HG03196 (cell line): ENCODE data around the gene SRRM5.
"Not testable (repeated sequence)": the region's sequence is repeated elsewhere in the genome, so short reads cannot be mapped to it uniquely, and the experiment has no call there.

Experiments used
- ATAC-seq: cut with Tn5 transposase; IDR thresholded peaks from one replicate; pipeline ENCODE4 v1.9.1; 2021; ENCODE audit not compliant: unreplicated experiment

Gene SRRM5

DNA sequence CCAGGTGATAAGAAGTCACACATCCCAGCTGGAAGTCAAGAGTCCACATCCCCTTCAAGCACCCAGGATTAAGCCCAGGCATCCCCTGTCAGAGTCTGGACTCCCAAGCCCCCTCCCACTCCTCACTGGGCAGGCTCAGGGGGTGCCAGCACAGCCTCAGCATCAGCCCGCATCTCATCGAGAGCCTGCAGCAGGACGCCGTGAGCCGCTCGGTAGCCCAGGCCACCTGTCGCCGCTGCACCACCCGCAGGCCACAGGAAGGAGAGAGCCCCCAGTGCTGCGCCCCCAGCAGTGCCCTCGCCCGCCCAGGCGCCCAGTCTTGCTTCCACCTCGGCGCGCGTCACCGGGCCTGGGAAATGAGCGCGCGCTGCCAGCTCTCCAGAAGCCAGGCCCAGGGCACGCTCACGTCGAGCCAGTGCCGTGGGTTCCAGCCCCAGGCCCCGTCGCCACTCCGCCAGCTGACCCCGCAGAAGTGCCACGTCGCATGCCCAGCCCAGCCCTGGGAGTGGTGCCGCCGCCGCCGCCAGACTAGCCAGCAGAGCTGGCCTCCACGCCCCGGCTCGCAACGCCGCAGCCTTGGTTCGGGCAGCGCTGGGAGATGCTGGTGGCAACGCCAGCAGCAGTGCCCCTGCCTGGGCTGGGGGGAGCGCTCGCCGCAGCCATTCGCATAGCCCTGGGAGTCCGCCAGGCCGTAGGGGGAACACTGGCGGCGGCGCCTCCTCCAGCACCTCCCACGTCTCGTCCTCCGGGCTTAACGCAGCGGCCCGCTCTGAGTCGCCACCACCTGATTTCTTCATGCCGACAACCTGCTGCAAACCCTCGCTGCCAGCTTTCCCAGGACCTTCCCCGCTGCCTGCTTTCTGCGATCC lies 19.8 kb upstream of the SRRM5 start:
- no peak for ATAC-seq

DNA sequence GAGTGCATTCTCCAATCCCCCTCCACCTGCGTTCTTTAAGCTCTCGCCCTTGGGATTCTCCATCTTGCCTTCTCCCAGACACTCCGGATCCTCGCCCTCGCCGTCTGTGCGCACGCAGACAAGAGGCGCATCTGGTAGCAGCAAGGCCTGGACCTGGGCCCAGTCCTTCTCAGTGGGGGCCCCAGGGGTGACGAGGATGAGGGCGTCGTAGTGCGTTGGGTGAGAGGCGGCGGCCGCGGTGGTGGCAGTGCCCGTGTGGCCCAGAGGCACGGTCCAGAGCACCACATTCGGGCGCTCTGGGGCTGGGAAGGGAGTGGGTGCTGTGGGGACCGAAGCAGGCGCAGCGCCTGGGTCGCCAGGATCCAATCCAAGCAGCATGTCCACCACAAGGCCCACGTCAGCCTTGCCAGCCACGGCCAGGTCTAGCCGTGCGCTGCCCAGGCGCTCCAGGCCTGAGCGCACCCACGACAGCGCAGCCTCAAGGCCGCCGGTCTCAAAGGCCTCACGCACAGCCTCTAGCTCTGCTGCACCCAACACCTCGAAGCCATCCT lies 19.0 kb upstream of the SRRM5 start:
- no peak for ATAC-seq

DNA sequence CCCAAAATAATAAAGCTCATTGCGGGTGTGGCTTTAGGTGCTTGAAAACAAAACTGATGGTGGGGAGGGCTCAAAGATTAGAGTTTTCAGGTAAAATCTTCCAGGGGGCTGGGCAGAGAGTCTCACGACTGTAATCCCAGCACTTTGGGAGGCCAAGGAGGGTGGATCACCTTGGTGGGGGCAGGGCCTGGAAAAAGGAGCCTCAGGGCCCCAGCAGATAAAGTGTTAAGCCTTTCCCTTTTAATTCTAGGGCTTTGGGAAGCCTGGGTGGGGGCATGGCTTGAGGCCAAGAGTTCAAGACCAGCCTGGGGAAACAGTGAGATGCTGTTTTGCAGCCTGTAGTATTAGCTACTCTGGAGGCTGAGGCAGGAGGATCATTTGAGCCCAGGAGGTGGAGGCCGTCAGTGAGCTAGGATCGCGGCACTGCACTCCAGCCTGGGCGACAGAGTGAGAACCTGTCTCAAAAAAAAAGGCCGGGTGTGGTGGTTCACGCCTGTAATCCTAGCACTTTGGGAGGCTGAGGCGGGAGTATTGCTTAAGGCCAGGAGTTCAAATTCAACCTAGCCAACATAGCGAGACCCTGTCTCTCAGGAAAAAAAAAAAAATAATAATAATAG lies 17.7 kb upstream of the SRRM5 start:
- no peak for ATAC-seq

DNA sequence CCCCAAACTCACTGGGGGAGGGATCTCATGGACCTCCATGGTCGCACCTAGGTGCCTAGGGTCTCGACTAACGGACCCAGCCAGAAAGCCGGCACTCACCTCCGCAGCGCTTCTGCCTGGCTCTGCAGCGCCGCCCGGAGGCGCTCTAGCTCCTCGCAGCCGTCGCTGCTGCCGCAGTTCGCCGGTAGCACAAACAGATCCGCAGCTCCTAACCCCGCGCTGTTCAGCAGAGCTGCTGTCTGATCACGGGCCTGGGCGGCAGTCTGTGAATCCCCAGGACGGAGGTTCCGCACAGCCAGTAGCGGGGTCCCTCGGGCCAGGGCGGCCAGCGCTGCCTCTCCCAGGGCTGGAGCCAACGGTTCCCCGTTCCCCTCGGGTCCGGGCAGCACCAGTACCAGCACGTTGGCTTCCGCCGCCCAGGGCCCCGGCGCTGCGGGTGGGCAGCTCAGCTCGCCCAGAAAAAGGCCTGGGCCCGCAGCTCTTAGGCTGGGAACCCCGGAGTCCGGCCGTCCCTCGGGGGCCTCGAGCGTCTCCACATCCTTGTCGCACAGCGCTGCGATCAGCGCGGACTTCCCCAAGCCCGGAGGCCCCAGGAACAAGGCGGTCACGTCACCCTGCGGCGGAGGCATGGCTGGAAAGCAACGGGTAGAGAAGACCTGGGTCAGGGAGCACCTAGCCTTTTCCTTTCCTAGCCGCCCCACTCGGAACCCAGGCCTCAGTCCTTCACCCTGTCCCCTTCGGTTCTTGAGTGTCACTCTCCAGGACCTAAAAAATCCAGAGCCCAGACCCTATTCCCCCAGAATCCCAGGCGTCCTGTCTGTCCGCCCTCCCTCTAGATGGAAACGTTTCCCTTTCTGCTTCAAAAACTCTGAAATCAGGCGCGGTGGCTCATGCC lies 16.9 kb upstream of the SRRM5 start:
- no peak for ATAC-seq

DNA sequence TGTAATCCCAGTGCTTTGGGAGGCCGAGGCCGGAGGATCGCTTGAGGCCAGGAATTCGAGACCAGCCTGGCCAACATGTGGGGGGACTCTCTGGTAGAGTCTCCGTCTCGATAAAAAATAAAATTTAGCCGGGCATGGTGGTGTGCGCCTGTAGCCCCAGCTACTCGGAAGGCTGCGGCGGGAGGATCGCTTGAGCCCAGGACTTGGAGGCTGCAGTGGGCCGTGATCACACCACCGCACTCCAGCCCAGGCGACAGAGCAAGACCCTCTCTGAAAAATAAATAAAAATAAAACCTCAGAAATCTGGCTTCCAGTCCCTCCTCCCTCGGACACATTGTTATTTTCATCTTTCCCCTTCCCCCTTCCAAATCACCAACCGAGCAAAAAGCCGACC lies 16.3 kb upstream of the SRRM5 start:
- peak; percentile 1 for ATAC-seq

DNA sequence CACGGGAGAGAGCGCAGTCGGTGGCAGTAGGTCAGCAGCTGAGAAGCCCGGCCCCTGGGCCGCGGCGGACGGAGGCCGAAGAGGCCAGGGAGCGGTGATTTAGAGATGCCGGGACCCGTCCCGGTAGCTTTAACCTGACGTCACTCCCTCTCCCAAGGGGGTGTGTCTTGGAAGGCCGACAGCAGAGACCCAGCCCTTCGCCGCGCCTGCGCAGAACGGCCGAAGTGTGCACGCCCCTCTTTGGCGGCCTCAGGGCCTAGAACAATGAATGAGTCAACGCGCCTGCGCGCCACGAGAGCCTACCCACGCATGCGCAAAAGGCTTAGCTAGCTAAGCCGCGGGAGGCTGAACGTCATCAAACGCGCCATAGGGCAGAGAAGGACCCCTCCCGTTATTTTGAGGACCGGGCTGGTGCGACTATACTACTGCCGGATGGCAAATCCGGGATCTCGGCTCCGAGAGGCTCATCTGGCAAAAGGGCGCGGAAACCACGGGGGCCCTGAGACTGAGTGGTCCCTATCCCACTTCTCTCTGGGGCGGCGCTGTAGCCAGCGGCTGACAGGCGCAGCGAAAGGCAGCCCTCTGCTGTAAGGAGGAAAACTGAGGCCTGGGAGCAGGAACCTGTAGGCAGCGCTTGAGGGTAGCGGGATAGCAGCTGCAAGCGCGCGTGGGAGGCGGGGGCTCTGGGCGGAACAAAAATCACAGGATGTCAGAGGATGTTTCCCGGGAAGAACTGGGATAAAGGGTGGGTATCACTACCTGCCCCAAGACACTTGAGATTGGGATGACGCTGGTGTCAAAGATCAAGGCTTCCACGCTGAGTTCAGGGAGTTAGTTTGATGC lies 15.7 kb upstream of the SRRM5 start, which contains the start of the genes IRGQ and ZNF576:
IRGQ (minus strand) TSS at position 136 of the 843 bp plus-strand sequence. CDS start 796 bp downstream, outside the sequence.
ZNF576 (plus strand) TSS at position 597 of the 843 bp plus-strand sequence. CDS start 514 bp downstream, outside the sequence.
- peak; percentile 71 for ATAC-seq

DNA sequence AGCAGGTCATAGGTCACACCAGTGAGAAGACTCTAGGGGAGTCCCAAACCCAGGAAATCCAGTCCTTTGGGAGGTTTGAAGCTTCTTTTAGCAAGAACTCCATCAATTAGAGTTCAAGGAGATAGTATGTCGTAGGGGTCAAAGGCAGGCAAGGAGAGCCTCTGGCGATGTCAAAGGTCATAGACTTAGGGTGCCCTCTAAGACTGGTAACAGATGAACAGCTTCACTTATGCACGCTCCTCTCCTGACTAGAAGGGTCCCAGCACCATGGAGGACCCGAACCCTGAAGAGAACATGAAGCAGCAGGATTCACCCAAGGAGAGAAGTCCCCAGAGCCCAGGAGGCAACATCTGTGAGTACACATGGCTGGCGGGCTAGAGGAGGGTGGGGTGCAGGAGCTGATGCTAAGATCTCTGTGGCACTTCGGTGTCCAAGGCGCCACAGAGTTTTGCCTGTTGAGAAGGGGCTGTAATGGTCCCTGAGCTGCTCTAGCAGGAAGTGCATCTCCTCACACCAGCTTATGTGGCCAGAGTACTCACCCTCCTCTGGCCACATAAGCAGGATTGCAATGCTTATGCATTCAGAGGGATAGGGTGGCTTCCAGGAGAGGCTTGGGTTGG lies 14.9 kb upstream of the SRRM5 start:
- ATAC-seq = no peak

DNA sequence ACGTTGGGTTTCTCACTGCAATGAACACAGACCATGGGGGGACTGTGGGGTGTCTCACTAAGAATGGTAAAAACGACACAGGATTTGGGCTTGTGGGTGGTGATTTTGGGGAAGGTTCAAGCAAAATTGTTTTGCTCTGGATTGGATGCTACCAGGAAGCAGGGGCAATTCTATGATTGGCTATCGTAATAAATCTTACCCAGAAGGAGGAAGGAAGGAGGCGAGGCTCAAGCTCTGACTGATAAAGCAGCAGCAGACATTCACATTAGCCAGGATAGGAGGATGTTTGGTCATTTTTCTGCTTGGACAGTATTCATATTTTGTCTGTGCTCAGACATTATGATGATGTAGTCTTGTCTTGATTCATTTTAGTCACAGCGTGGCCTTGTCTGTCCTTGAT lies 14.0 kb upstream of the SRRM5 start:
- ATAC-seq = no peak

DNA sequence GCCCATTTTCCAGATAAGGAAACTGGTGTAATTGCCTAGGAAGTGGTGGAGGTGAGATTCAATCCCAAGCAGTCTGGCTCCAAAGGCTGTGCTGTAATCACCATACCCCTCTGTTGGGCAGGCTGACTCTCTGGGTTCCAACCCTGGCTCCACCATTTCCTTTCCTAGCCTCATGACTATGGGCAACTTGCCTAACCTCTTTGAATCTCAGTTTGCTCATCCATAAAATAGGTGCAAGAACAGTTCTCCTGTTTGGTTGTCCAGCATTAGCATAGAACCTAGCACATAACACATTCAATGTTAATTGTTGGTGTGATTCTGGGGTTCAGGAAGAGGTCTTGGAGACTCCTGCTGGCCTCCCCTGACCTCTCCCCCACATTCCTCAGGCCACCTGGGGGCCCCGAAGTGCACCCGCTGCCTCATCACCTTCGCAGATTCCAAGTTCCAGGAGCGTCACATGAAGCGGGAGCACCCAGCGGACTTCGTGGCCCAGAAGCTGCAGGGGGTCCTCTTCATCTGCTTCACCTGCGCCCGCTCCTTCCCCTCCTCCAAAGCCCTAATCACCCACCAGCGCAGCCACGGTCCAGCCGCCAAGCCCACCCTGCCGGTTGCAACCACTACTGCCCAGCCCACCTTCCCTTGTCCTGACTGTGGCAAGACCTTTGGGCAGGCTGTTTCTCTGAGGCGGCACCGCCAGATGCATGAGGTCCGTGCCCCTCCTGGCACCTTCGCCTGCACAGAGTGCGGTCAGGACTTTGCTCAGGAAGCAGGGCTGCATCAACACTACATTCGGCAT lies 13.2 kb upstream of the SRRM5 start:
- ATAC-seq = no peak

DNA sequence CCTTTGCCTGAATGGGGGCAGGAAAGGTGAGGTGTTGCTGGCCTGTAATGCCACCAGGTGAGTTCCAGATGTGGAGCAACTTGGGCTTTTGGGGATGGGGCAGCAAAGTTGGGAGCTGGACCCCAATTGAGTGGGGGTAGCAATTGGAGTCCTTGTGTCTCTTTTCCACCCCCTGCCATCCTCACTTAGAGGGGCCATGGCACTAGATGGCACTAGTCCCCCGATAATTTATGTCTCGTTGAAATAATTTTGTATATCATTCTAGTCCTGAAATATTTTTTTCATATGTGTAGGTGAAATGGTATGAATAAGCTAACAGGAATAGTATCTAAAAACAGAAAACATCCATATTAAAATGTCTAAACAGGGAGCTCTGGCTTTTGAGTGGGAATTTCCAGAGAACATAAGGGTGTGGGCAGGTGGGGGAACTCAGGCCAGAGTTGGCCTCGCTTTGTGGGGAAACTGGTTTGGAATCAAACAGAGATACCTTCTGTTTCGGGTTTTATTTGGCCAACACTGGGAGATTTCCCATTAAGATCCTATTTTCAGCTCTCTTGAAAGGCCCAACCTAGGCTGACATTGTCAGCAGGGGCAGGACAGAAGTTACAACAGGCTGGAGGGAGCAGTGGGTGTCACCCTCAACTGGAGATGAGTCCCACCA lies 12.1 kb upstream of the SRRM5 start:
- ATAC-seq = no peak

DNA sequence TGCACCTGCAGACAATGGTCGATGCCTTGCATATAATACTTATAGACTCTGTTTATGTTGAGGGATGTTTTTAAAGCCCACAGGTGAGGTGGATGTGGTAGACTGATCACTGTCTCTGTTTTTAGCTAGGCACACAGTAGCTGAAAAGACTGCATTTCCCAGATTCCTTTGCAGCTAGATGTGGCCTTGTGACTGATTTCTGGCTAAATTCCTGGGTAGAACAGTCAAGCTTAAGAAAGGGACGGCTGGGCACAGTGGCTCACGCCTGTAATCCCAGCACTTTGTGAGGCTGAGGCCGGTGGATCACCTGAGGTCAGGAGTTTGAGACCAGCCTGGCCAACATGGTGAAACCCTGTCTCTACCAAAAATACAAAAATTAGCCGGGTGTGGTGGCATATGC lies 11.6 kb upstream of the SRRM5 start:
- ATAC-seq = not testable (repeated sequence)

DNA sequence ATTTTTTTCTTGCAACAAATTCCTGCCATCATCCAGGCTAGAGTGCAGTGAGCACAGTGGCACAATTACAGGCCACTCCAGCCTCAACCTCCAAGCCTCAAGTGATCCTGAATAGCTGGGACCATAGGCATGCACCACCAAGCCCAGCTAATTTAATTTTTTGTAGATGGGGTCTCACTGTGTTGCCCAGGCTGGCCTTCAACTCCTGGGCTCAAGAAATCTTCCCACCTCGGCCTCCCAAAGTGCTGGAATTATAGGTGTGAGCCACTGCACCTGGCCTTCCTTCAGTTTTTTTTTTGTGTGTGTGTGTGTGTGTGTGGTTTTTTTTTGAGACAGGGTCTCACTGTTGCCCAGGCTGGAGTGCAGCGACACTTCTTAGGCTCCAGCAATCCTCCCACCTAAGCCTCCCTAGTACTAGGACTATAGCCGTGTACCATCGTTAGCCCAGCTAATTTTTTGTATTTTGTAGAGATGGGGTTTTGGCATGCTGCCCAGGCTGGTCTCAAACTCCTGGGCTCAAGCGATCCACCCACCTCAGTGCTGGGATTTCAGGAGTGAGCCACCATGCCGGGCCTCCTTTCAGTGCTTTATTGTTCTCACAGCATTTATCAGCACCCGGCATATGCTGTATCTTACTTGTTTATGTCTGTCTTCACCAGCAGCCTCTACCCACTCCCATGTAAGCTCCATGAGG lies 5.9 kb upstream of the SRRM5 start:
- no peak for ATAC-seq

DNA sequence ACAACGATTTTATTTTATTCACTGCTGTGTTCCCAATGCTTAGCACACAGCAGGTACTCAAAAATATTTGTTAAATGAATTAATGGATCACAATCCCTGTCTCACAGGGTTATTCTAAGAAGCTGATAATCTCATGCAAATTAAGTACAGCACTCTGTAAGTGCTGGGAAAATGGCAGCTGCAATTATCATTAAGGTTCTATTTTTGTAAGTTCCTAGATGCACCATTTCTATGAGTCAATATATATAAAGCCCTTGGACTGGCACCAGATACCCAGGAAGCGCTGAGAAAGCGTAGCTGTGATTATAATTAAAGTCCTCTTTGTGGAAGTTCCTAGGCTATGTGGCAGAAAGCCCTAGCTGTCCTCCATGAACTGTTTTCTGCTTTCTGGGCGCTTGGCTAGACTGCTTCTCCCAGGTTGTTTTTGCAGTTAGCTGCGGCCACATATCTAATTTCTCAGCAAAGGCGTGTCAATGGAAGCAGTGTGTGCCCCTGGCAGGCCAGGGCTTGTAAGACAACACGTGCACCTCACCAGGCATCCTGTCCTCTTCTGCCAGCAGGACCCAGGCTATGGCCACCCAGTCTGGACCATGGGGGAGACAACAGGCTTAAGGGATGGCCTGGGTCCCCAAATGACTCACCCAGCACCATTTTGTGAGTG lies 5.2 kb upstream of the SRRM5 start:
- ATAC-seq = no peak

DNA sequence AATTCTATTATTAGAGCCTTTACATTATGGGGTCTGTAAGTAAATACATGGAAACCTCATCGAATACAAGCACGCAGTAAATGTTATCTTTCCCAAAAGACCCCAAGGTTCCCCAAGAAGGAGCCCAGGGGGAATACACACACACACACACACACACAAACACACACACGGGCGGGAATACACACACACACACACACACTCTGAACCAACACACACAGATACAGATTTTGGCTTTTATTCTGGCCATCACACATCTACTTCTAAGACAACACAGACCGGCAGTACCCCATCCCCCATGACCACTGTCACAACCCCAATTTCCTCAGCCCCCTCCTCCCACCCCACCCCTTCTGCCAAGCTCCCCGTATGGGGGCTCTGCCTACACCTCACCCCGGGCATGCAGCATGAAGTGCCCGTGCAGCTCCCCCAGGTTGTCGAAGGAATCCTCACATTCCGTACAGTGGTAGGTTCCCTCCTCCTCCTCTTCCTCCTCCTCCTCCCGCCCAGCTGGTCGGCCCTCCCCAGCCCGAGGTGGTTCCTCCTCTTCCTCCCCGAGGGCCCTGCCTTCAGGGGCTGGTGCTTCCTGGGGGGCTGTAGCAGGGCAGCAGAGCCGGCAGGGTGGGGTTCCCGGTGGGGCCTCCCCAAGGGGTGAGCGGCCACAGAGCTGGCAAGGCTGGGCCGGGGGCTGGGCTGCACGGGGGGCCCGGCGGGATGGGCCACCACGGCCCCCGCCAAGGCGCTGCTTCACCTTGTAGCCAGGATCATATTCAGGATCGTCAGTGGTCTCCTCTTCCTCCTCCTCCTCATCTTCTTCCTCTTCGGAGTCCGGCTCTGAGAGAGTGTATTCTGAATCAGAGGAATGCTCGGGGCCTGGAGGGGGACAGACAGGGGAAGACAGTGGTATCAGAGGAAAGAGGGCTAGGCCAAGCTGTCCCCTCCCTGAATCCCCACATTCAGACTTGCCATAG lies 4.4 kb upstream of the SRRM5 start:
- no peak for ATAC-seq

DNA sequence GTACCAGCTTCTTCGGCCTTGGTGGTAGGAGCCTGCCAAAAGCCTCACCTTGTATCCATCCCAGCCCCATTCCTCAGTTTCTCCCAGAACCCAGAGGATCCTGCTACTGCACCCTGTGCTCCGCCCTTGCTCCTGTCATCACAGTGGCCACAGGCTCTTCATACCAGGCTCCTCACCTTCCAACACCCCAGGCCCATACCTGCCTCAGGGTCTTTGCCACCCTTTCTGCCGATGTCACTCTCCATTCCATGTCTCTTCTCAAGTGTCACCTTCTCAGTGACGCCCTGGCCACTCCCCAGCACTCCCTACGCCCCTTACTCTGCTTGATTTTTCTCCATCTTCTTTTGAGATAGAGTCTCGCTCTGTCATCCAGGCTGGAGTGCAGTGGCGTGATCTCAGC lies 2.0 kb upstream of the SRRM5 start:
- ATAC-seq = no peak

DNA sequence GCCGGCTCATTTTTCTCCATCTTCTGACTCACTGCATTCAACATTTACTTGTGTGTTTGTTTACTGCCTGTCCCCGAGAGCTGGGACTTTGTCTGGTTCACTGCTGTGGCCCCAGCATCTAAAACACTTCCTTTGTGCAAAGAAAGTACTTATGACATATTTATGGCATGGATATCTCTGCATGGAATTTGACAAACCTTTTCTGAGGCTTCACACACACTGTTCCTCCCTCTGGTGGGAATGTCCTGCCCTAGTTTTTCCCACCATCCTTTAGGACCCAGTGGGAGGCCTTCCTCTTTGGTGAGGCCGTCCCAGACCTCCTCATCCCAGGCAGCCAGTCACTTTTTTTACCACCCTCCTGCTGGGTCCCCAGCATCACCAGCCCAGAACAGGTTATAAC lies 1.4 kb upstream of the SRRM5 start:
- no peak for ATAC-seq
